A549 (cell line): ENCODE measurements around the gene PNRC2.

Experiments
- BHLHE40 ChIP-seq: IDR thresholded peaks from 2 replicates; pipeline ENCODE4 v1.6.1; 2012; ENCODE audit warnings: low read depth, low read length, inconsistent platforms
- CHD2 ChIP-seq: fragments of 150-350 bp; IDR thresholded peaks from 2 replicates; pipeline ENCODE4 v1.6.1; 2014; ENCODE audit warnings: low read length; ENCODE audit not compliant: partially characterized antibody
- CTCF ChIP-seq: fragments of >200 bp; sonication (Bioruptor Twin); formaldehyde crosslinking; IDR thresholded peaks from 3 replicates; pipeline ENCODE4 v1.5.1; 2016
- E2F6 ChIP-seq: IDR thresholded peaks from 2 replicates; pipeline ENCODE4 v1.6.1; 2012; ENCODE audit warnings: low read depth, borderline replicate concordance
- EP300 ChIP-seq, 2 experiments: fragments of >200 bp; sonication (Bioruptor Twin); formaldehyde crosslinking; IDR thresholded peaks; 2 replicates in 1 of 2; 3 replicates in 1 of 2; pipeline ENCODE4 v1.6.1; 2016 to 2017
- ESRRA ChIP-seq: fragments of 150-350 bp; IDR thresholded peaks from 2 replicates; pipeline ENCODE4 v1.6.1; 2014; ENCODE audit warnings: mild to moderate bottlenecking, low read length, borderline replicate concordance
- HDAC2 ChIP-seq: fragments of 200-600 bp; sonication (generic); IDR thresholded peaks from 2 replicates; pipeline ENCODE4 v1.6.1; 2016
- KDM1A ChIP-seq: fragments of 200-600 bp; sonication (generic); IDR thresholded peaks from 2 replicates; pipeline ENCODE4 v1.6.1; 2016; ENCODE audit warnings: low read depth, mild to moderate bottlenecking
- NR3C1 ChIP-seq: fragments of >200 bp; sonication (Bioruptor Twin); formaldehyde crosslinking; IDR thresholded peaks from 3 replicates; pipeline ENCODE4 v1.6.1; 2017
- PHF8 ChIP-seq: fragments of 200-600 bp; sonication (generic); IDR thresholded peaks from 2 replicates; pipeline ENCODE4 v1.6.1; 2016; ENCODE audit warnings: low read depth, mild to moderate bottlenecking, antibody characterized with exemption, moderate library complexity, borderline replicate concordance
- POLR2AphosphoS2 ChIP-seq: conservative IDR thresholded peaks from 2 replicates; pipeline ENCODE4 v1.6.1; 2012; ENCODE audit warnings: low read length, improper control_type of control experiment, inconsistent platforms
- RFX5 ChIP-seq: fragments of 450-650 bp; IDR thresholded peaks from 2 replicates; pipeline ENCODE4 v1.7.1; 2014; ENCODE audit warnings: antibody characterized with exemption, mild to moderate bottlenecking, moderate library complexity
- SMC3 ChIP-seq: fragments of >200 bp; sonication (Bioruptor Twin); formaldehyde crosslinking; IDR thresholded peaks from 3 replicates; pipeline ENCODE4 v1.6.1; 2018; ENCODE audit warnings: inconsistent platforms

GRCh38 chr1:23966973-23967493 is 7.4 kb downstream of the PNRC2 start:
- TF ChIP-seq EP300 (IDR thresholded peaks at IDR 0.05) (no peak), CTCF (no peak), CHD2 (no peak), RFX5 (no peak), BHLHE40 (no peak), SMC3 (no peak), PHF8 (no peak), NR3C1 (no peak), E2F6 (no peak), KDM1A (no peak), POLR2AphosphoS2 (no peak), HDAC2 (no peak), ESRRA (no peak)
